ENCODE data around the gene DUSP1.

DUSP1 gene

GRCh38 chr5:172721455-172722326 is 49.3 kb downstream of the DUSP1 start:
- peak; percentile 64 for DNase-seq

DNA sequence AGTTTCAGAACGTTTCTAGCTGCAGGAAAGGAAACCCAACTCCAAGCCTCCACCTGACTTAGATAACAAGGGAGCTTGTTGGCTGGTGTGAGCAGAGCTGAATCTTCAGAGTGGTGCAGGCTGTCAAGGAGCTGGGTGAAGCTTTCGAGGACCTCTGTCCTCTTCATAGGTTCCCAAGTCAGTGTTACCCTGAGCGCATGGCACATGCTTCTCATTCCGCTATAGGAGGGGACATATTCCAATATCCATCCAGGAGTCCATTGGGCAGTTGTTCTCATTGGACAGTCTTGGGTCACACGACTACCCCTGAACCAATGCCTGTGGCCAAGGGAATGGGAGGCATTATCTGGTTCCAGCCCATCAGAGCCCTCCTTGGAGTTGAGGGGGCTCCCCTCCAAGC is 50.3 kb downstream of the DUSP1 start:
- DNase-seq = no peak

DNA sequence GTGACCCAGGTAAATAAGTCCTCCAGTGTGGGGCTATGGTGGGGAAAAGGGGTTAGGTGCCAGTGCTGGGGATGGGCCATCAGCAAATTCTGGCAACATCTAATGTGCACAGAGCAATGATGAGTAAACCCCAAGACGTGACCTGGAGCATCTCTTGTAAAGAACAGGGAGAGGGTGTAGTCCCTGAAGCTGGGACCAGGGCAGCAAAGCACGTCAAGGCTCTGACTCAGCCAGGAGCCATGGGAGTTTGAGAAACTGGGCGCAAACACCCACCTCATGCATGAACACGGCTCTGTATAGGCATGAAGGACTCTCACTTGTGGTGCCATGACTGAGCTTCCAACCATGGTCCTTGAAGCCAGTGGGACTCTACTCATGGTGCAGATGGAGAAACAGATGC is 51.8 kb downstream of the DUSP1 start:
- DNase-seq = no peak

DNA sequence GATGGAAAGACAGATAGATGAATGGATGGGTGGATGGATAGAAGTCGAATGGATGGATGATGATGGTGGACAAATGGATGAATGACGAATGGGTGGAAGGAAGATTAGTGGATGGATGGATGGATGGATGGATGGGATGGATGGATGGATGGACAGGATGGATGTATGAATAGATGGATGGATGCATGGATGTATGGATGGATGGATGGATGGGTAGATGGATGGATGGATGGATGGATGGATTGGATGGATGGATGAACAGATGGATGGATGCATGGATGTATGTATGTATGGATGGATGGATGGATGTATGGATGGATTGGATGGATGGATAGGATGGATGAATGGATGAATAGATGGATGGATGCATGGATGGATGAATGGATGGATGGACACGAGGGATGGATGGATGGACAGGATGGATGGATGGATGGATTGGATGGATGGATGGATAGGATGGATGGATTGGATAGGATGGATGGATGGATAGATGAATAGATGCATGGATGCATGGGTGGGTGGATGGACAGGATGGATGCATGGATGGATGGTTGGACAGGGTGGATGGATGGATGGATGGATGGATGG is 52.4 kb downstream of the DUSP1 start:
- no peak for DNase-seq
